Measurements from ENCODE around the gene CACNB3.

Gene CACNB3

GRCh38 chr12:48817873-48818830, at the start of gene CACNB3:
Gene CACNB3 (plus strand): TSS chr12:48818496. CDS start chr12:48818930, 434 bp downstream.
- DNase-seq (ENCODE audit: low read depth in 2 of 2): peak; percentile 54 to 59

- DNase-seq (ENCODE audit: low read depth in 2 of 2): no peak
Observed at GRCh38 chr12:48768736-48769135, 49.6 kb upstream of the CACNB3 start.

GRCh38 chr12:48770756-48771155, 47.5 kb upstream of the CACNB3 start:
- no peak for DNase-seq (ENCODE audit: low read depth in 2 of 2)

- DNase-seq (ENCODE audit: low read depth in 2 of 2): no peak
Observed at GRCh38 chr12:48771588-48772112, 46.6 kb upstream of the CACNB3 start.

GRCh38 chr12:48773686-48774085, 44.6 kb upstream of the CACNB3 start:
- DNase-seq (ENCODE audit: low read depth in 2 of 2): no peak

GRCh38 chr12:48774516-48774915, 43.8 kb upstream of the CACNB3 start:
- DNase-seq (ENCODE audit: low read depth in 2 of 2): no peak

GRCh38 chr12:48775299-48775698, 43.0 kb upstream of the CACNB3 start:
- no peak for DNase-seq (ENCODE audit: low read depth in 2 of 2)

- no peak for DNase-seq (ENCODE audit: low read depth in 2 of 2)
Observed at GRCh38 chr12:48775991-48776649, 42.2 kb upstream of the CACNB3 start.

- DNase-seq (ENCODE audit: low read depth in 2 of 2): no peak
Observed at GRCh38 chr12:48776956-48777355, 41.3 kb upstream of the CACNB3 start.

GRCh38 chr12:48777501-48778400, 40.5 kb upstream of the CACNB3 start:
- no peak for DNase-seq (ENCODE audit: low read depth in 2 of 2)

- DNase-seq (ENCODE audit: low read depth in 2 of 2): no peak
Observed at GRCh38 chr12:48779869-48780268, 38.4 kb upstream of the CACNB3 start.

- no peak for DNase-seq (ENCODE audit: low read depth in 2 of 2)
Observed at GRCh38 chr12:48780381-48781025, 37.8 kb upstream of the CACNB3 start.

GRCh38 chr12:48781750-48782456, 36.4 kb upstream of the CACNB3 start:
- DNase-seq (ENCODE audit: low read depth in 2 of 2): no peak

- DNase-seq (ENCODE audit: low read depth in 2 of 2): no peak
Observed at GRCh38 chr12:48782457-48783395, 35.6 kb upstream of the CACNB3 start.

GRCh38 chr12:48783432-48783831, 34.9 kb upstream of the CACNB3 start:
- no peak for DNase-seq (ENCODE audit: low read depth in 2 of 2)

- no peak for DNase-seq (ENCODE audit: low read depth in 2 of 2)
Observed at GRCh38 chr12:48786591-48787544, 31.4 kb upstream of the CACNB3 start.

- no peak for DNase-seq (ENCODE audit: low read depth in 2 of 2)
Observed at GRCh38 chr12:48787791-48788523, 30.3 kb upstream of the CACNB3 start.

GRCh38 chr12:48788524-48788853, 29.8 kb upstream of the CACNB3 start:
- no peak for DNase-seq (ENCODE audit: low read depth in 2 of 2)

All from activated CD8-positive, alpha-beta memory T cell treated with anti-CD3 and anti-CD28 coated beads for 4 hours (primary cell).